Breast epithelium (tissue), 4 donors: ENCODE results near the gene EEPD1. TPM values are rescaled to one million over a fixed set of nuclear protein-coding genes. Genes with fewer than 3 reads are reported as not detected.

Experiments
- DNase-seq, 2 donors: peaks; one replicate each; pipeline ENCODE4 v3.0.0-alpha.2; 2019; ENCODE audit warnings: low spot score in 2 of 2
- H3K27ac ChIP-seq, 2 donors: fragments of 200-600 bp; sonication (generic) in 1 of 2; one replicate each; pipeline ENCODE4 v1.5.1; 2016 to 2019; ENCODE audit warnings: mild to moderate bottlenecking in 1 of 2
- H3K27me3 ChIP-seq, 2 donors: fragments of 200-600 bp; sonication (generic) in 1 of 2; one replicate each; pipeline versions ENCODE4 v1.5.1 to v1.6.0; 2017 to 2019; ENCODE audit warnings: control low read depth in 1 of 2, mild to moderate bottlenecking in 1 of 2
- H3K36me3 ChIP-seq: fragments of 200-600 bp; one replicate; pipeline ENCODE4 v1.5.1; 2019
- H3K4me1 ChIP-seq, 2 donors: fragments of 200-600 bp; sonication (generic); one replicate each; pipeline ENCODE4 v1.5.1; 2016 to 2019; ENCODE audit warnings: control low read depth in 1 of 2
- H3K4me3 ChIP-seq, 3 donors: fragments of 200-600 bp; sonication (generic); 1 replicate in 2 of 3; 2 replicates in 1 of 3; pipeline ENCODE4 v1.5.1; 2016 to 2019; ENCODE audit warnings: mild to moderate bottlenecking in 3 of 3, moderate library complexity in 2 of 3
- H3K9me3 ChIP-seq, 2 donors: fragments of 200-600 bp; sonication (generic) in 1 of 2; one replicate each; pipeline ENCODE4 v1.5.1; 2016 to 2019; ENCODE audit warnings: control low read depth in 1 of 2
- CTCF ChIP-seq, 3 donors: fragments of 450-650 bp; IDR thresholded peaks; one replicate each; pipeline ENCODE4 v1.5.1; 2016 to 2017; ENCODE audit warnings: antibody characterized with exemption in 3 of 3, mild to moderate bottlenecking in 3 of 3, moderate library complexity in 3 of 3
- POLR2A ChIP-seq: fragments of 450-650 bp; IDR thresholded peaks from one replicate; pipeline ENCODE4 v1.6.1; 2016; ENCODE audit warnings: antibody characterized with exemption, mild to moderate bottlenecking, moderate library complexity
- POLR2AphosphoS5 ChIP-seq, 3 donors: sonication (generic); formaldehyde crosslinking; IDR thresholded peaks; one replicate each; pipeline ENCODE4 v1.6.1; 2017; ENCODE audit warnings: antibody characterized with exemption in 3 of 3
- intact Hi-C: fragments of 100-400 bp; cut with DNase I; formaldehyde crosslinking; loops from one replicate; pipeline ENCODE4 v1.15.1; 2023; ENCODE audit warnings: low total_unique reads
- total RNA-seq, 3 donors: library from RNA; depleted of rRNA; stranded (reverse); fragments of >200 nt; gene quantifications; one replicate each; pipeline ENCODE4 v1.1.0, GENCODE V29; 2016

Gene EEPD1
- total RNA-seq, 3 donors from 2014 or later: 6.4 to 32.5 (median 10.5) TPM

GRCh38 chr7:36207451-36208291 lies 54.6 kb downstream of the EEPD1 start:
- peak overlapping the region in 1 of 3 donors; percentile 1 for H3K4me3 ChIP-seq
- peaks cover 0 to 5% of the 10 kb centered on the region in 2 donors for H3K4me1 ChIP-seq
- no peaks in the 10 kb centered on the region for H3K9me3 ChIP-seq
- TF ChIP-seq POLR2AphosphoS5 (IDR thresholded peaks at IDR 0.05) (no peak), CTCF (IDR thresholded peaks at IDR 0.05) (peak in 1 of 3 donors; percentile 21), POLR2A (no peak)
- H3K27ac ChIP-seq: peak overlapping the region; percentile 71 to 73
- DNase-seq: peak in 1 of 2 donors; percentile 47
- no peaks in the 10 kb centered on the region for H3K36me3 ChIP-seq
- no peaks in the 10 kb centered on the region for H3K27me3 ChIP-seq
- intact Hi-C loops: no loop called here

DNA sequence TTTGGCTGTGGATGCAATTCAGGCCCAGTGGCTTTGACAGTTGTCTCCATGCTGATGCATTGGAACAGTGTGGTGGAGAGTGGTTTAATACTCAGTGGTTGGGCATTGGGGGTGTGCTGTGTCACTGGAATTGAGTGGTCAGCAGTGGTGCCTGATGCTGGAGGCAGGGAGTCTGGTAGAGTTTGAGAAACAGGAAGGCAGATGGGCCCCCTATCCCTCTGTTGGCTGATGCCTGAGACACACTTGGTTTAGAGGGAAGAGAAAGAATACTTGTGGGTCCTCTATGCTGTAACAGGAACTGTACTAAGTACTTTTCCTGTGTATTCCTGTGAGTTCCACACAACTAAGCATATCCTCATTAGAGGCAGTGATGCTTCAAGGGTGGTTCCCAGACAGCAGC lies 55.4 kb downstream of the EEPD1 start:
- Histone ChIP-seq H3K36me3 (no peaks in the 10 kb centered on the region), H3K27ac (peak overlapping the region; percentile 71 to 73), H3K9me3 (no peaks in the 10 kb centered on the region), H3K4me1 (peaks cover 0 to 5% of the 10 kb centered on the region in 2 donors), H3K27me3 (no peaks in the 10 kb centered on the region), H3K4me3 (peak overlapping the region in 1 of 3 donors; percentile 1)
- TF ChIP-seq POLR2AphosphoS5 (IDR thresholded peaks at IDR 0.05) (no peak), CTCF (IDR thresholded peaks at IDR 0.05) (no peak), POLR2A (no peak)
- no peak for DNase-seq
- intact Hi-C loops: no loop called here

GRCh38 chr7:36208997-36209813 lies 56.2 kb downstream of the EEPD1 start:
- Histone ChIP-seq H3K9me3 (no peaks in the 10 kb centered on the region), H3K27ac (peak overlapping the region in 1 of 2 donors; percentile 44), H3K36me3 (no peaks in the 10 kb centered on the region), H3K4me3 (no peak overlapping the region), H3K4me1 (peaks cover 0 to 5% of the 10 kb centered on the region in 2 donors), H3K27me3 (no peaks in the 10 kb centered on the region)
- TF ChIP-seq POLR2AphosphoS5 (IDR thresholded peaks at IDR 0.05) (no peak), CTCF (IDR thresholded peaks at IDR 0.05) (no peak), POLR2A (no peak)
- intact Hi-C loops: no loop called here
- DNase-seq: no peak

DNA sequence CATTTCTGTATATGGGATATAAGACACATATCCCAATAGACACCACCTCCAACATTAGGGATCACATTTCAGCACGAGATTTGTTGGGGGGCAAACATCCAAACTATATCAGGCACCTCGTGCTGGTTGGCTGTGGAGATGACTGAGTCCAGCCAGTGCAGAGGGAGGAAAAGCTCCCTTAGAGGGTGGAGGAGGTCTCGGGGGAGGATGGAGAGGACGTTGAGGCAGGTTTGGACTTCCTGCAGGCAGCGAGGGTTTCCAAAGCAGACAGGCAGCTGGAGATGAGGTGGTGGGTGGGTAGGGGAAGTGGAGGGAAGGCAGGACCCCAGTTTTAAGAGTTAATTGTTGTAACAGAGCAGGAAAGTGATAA lies 56.7 kb downstream of the EEPD1 start:
- TF ChIP-seq POLR2A (no peak), POLR2AphosphoS5 (IDR thresholded peaks at IDR 0.05) (no peak), CTCF (IDR thresholded peaks at IDR 0.05) (no peak)
- H3K4me1 ChIP-seq: peaks cover 0 to 5% of the 10 kb centered on the region in 2 donors
- H3K4me3 ChIP-seq: no peak overlapping the region
- no peak for DNase-seq
- peak overlapping the region in 1 of 2 donors; percentile 44 for H3K27ac ChIP-seq
- no peaks in the 10 kb centered on the region for H3K36me3 ChIP-seq
- no peaks in the 10 kb centered on the region for H3K9me3 ChIP-seq
- H3K27me3 ChIP-seq: no peaks in the 10 kb centered on the region
- intact Hi-C loops: no loop called here
